Measurements from ENCODE around the gene DDX49.

The DDX49 gene

GRCh38 chr19:18921593-18921992 lies 2.1 kb downstream of the DDX49 start:
- TF ChIP-seq ZFX (IDR thresholded peaks at IDR 0.05; ENCODE audit: borderline replicate concordance) = no peak
- TF ChIP-seq CTCF (IDR thresholded peaks at IDR 0.05) = no peak
- no peak overlapping the region for H3K27ac ChIP-seq

GRCh38 chr19:18922228-18922985 lies 2.9 kb downstream of the DDX49 start:
- H3K27ac ChIP-seq = no peak overlapping the region

GRCh38 chr19:18924684-18925213 lies 5.2 kb downstream of the DDX49 start:
- no peak for TF ChIP-seq CTCF (IDR thresholded peaks at IDR 0.05)
- TF ChIP-seq ZFX (IDR thresholded peaks at IDR 0.05; ENCODE audit: borderline replicate concordance) = no peak
- H3K27ac ChIP-seq = no peak overlapping the region

More at GRCh38 chr19:18922228-18922985, 2.9 kb downstream of the DDX49 start:
- TF ChIP-seq ZFX (IDR thresholded peaks at IDR 0.05; ENCODE audit: borderline replicate concordance) (no peak), CTCF (IDR thresholded peaks at IDR 0.05) (no peak)

- no peak overlapping the region for H3K27ac ChIP-seq
- TF ChIP-seq ZFX (IDR thresholded peaks at IDR 0.05; ENCODE audit: borderline replicate concordance) (no peak), CTCF (IDR thresholded peaks at IDR 0.05) (no peak)
These were observed 8.7 kb downstream of the DDX49 start for GRCh38 chr19:18928018-18928805.

GRCh38 chr19:18929311-18929710 lies 9.8 kb downstream of the DDX49 start:
- TF ChIP-seq ZFX (IDR thresholded peaks at IDR 0.05; ENCODE audit: borderline replicate concordance) = no peak
- no peak for TF ChIP-seq CTCF (IDR thresholded peaks at IDR 0.05)
- H3K27ac ChIP-seq = no peak overlapping the region

GRCh38 chr19:18931316-18932162 lies 12.0 kb downstream of the DDX49 start:
- no peak for TF ChIP-seq CTCF (IDR thresholded peaks at IDR 0.05)
- no peak for TF ChIP-seq ZFX (IDR thresholded peaks at IDR 0.05; ENCODE audit: borderline replicate concordance)
- H3K27ac ChIP-seq = no peak overlapping the region
